Measurements from ENCODE around the gene LARP4. TPM values are rescaled to one million over a fixed set of nuclear protein-coding genes. Genes with fewer than 3 reads are reported as not detected.
A peak's percentile ranks its signal among the peaks of the same experiment; 100 is the strongest.

The LARP4 gene
- total and polyA plus RNA-seq, 9 of the 15 experiments (the other 6 are each of a cell fraction or from before 2014, with no cell fraction given), result 31.6 to 84.5 (median 52.4) TPM

DNA sequence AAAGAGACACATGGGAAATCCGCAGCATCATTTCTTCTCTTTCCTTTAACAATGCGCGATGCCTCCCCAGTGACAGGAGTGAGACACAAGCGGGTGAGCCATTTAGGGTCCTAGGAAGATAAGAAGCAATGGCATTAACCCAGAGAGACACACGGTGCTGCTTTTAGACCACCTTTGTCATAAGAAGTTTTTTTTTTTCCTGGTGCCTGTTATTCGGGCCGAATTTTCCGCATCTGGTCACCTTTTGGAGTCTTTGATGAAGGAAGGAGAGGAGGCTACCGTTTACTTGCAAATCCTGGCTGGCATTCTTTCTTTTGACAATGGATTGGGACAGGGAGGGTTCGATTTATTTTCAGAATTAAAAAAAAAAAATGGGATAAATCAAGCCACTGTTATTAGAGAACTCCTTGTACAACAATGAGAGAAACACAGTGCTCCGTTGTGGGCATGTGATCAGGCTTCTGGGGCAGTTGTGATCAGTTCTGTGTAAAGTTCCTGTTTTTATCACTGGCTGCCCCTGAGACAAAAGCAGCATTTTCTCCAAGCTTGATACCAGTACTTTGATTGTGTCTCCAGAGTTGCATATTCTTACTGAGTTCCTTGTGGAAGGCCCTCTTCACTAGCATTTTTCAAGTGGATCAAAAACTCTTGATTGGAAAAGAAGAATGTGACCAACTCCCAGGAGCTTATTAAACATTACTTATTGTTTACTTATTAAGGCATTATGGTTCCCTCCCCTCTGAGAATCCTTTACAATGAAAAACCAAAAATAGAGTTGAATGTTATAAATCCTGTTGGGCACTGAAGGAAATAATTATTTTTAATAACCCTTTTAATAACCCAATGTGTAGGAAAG, 105.2 kb downstream of the LARP4 start (continued):
- TF ChIP-seq, protein P1, sequence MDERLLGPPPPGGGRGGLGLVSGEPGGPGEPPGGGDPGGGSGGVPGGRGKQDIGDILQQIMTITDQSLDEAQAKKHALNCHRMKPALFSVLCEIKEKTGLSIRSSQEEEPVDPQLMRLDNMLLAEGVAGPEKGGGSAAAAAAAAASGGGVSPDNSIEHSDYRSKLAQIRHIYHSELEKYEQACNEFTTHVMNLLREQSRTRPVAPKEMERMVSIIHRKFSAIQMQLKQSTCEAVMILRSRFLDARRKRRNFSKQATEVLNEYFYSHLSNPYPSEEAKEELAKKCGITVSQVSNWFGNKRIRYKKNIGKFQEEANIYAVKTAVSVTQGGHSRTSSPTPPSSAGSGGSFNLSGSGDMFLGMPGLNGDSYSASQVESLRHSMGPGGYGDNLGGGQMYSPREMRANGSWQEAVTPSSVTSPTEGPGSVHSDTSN (CRISPR knock-in tag; IDR thresholded peaks at IDR 0.05; ENCODE audit: low read depth), result no peak
- TF ChIP-seq, protein P1 (tag; conservative IDR thresholded peaks at IDR 0.05; ENCODE audit: low read depth), result no peak
- TF ChIP-seq RAD51 (IDR thresholded peaks at IDR 0.05; ENCODE audit: borderline replicate concordance, low read depth) (no peak), MECOM (CRISPR knock-in tag; IDR thresholded peaks at IDR 0.05) (no peak), CTCF (IDR thresholded peaks at IDR 0.05 in 2 of 3, conservative IDR thresholded peaks at IDR 0.05 in 1 of 3; ENCODE audit: insufficient read depth in 2 of 3, low read depth in 1 of 3, low read length in 3 of 3) (no peak), GABPB2 (CRISPR knock-in tag; conservative IDR thresholded peaks at IDR 0.05) (no peak), FUS (optimal IDR thresholded peaks at IDR 0.05; ENCODE audit: low read depth, low read length) (no peak), USF2 (CRISPR knock-in tag; IDR thresholded peaks at IDR 0.05) (peak; percentile 33), NBN (IDR thresholded peaks at IDR 0.05; ENCODE audit: low read depth) (no peak), ZNF324 (CRISPR knock-in tag; IDR thresholded peaks at IDR 0.05) (no peak), POLR2G (IDR thresholded peaks at IDR 0.05; ENCODE audit: low read depth, low read length) (no peak), COPS2 (conservative IDR thresholded peaks at IDR 0.05) (no peak), SRSF9 (IDR thresholded peaks at IDR 0.05; ENCODE audit: borderline replicate concordance, low read depth, low read length) (no peak), ZBTB1 (CRISPR knock-in tag; IDR thresholded peaks at IDR 0.05; ENCODE audit: borderline replicate concordance, low read depth) (no peak), CXXC5 (CRISPR knock-in tag; IDR thresholded peaks at IDR 0.05) (no peak), SRSF3 (IDR thresholded peaks at IDR 0.05; ENCODE audit: insufficient read depth, low read length) (no peak), IRF1 (CRISPR knock-in tag; IDR thresholded peaks at IDR 0.05; ENCODE audit: borderline replicate concordance) (no peak)
- TF ChIP-seq, protein P2, sequence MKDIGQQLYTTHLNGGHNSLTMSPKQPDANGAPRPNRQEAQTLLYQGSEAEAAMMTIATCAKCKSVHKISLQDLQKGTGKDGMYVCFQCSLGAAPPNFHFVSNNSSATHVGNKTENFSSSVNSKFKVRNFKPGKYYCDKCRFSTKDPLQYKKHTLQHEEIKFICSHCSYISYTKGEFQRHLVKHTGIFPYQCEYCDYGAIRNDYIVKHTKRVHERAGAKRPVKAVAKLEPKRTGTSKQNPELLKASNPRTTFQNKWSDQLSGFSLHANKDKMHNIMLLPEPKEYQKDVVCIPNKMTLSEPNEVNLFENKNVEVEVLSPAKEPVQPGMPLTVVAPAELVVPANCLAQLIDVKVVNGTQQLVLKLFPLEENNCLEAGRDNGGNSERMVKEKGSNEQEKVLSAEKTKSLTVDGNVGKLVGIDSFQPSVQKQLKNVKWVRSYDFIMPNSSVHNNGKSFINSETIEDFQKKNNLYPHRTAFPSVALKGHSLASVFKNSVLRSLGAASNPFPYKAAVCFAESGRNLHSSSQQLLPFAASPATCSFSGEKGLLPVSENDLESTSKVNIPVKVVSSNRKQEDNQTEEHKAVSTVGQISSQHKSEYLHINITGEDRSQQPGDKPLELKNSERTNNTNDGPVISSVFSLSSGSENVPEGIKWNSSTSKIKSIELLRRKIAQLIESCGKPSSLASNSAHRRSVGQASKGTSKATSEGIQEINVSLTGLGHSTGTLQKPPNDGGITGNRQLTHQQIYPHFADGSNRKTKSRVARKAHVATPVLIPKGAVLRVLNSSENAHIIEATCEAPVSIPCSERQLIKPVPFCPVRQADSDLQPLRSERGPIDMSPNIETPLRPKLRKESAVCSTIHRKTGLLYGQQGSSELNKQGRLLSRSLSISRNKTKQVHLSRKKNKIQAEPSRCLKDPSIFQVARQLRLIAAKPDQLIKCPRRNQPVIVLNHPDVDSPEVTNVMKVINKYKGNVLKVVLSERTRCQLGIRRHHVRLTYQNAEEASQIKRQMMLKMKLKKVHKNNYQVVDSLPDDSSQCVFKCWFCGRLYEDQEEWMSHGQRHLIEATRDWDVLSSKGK (CRISPR knock-in tag; IDR thresholded peaks at IDR 0.05), result no peak
